Measurements from ENCODE around the gene UCK2.

The UCK2 gene

DNA sequence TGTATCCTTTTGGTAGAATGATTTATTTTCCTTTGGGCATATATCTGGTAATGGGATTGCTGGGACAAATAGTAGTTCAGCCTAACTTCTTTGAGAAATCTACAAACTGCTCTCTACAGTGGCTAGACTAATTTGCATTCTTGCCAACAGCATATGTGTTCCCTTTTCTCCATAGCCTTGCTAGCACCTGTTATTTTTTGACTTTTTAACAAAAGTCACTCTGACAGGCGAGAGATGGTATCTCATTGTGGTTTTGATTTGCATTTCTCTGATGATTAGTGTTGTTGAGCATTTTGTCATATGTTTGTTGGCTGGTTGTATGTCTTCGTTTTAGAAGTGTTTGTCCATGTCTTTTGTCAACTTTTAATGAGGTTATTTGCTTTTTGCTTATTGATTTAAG, 99.8 kb downstream of the UCK2 start:
- H3K4me3 ChIP-seq (ENCODE audit: low read depth, low read length): no peak overlapping the region
- no peak for TF ChIP-seq CTCF (IDR thresholded peaks at IDR 0.05; ENCODE audit: low read depth, low read length)

DNA sequence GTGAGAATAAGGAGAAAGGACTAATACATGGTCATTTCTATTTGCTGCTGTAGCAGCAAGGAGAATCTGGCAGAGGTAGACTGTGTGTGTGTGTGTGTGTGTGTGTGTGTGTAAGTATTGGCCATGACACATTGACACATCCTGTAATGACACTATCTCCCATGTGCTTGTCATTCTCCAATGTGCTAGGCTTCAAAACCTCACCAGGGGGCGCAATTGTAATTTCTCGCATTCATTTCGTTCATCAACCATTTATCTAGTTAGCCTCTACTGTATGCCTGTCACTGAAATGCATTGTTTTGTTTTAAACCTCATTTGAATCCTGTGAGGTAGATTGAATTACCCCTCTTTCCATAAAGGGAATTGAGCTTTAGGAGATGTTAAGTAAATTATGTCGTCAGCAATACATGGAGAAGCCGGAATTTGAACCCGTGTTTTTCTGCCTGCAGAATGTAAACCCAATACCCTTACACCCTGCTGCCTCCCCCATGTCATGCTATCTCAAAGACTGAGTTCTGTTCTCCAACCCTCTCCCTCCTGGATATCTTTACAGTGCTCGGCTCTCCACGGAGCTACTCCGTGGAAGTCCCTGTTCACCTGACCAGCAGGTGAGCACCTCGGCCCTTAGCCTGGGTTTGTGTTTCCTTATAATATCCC, 100.8 kb downstream of the UCK2 start:
- no peak overlapping the region for H3K4me3 ChIP-seq (ENCODE audit: low read depth, low read length)
- peak; percentile 65 for TF ChIP-seq CTCF (IDR thresholded peaks at IDR 0.05; ENCODE audit: low read depth, low read length)

GRCh38 chr1:165930961-165931360, 103.5 kb downstream of the UCK2 start:
- TF ChIP-seq CTCF (IDR thresholded peaks at IDR 0.05; ENCODE audit: low read depth, low read length): no peak
- H3K4me3 ChIP-seq (ENCODE audit: low read depth, low read length): no peak overlapping the region

- H3K4me3 ChIP-seq (ENCODE audit: low read depth, low read length): no peak overlapping the region
- no peak for TF ChIP-seq CTCF (IDR thresholded peaks at IDR 0.05; ENCODE audit: low read depth, low read length)
Observed at GRCh38 chr1:165933446-165934170, 106.2 kb downstream of the UCK2 start.

DNA sequence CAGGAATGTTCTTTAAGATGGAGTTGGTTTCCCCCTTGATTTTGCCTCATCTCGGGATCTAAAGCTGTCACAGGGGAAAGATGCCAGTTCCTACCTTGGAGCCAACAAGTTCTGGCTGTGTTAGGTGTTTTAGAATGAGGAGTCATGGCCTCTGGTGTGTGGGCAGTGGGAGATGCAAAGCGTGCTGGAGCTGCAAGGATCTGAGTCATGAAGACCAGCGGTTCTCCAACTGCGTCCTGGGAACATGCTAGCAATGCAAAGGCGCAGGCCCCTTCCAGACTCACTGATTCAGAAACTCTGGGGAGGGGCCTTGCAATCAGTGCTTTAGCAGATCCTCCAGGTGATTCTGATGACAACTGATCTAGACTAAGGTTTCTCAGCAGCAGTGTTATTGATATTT, 109.1 kb downstream of the UCK2 start:
- TF ChIP-seq CTCF (IDR thresholded peaks at IDR 0.05; ENCODE audit: low read depth, low read length): no peak

GRCh38 chr1:165937829-165938228, 110.4 kb downstream of the UCK2 start:
- H3K4me3 ChIP-seq (ENCODE audit: low read depth, low read length): no peak overlapping the region
- no peak for TF ChIP-seq CTCF (IDR thresholded peaks at IDR 0.05; ENCODE audit: low read depth, low read length)

More for the DNA sequence above, 109.1 kb downstream of the UCK2 start:
- no peak overlapping the region for H3K4me3 ChIP-seq (ENCODE audit: low read depth, low read length)

GRCh38 chr1:165938844-165939243, 111.4 kb downstream of the UCK2 start:
- TF ChIP-seq CTCF (IDR thresholded peaks at IDR 0.05; ENCODE audit: low read depth, low read length): no peak
- no peak overlapping the region for H3K4me3 ChIP-seq (ENCODE audit: low read depth, low read length)
